Measurements from ENCODE around the gene GOLGA8S. TPM values are rescaled to one million over a fixed set of nuclear protein-coding genes. Genes with fewer than 3 reads are reported as not detected.
"Not testable (repeated sequence)": the region's sequence is repeated elsewhere in the genome, so short reads cannot be mapped to it uniquely, and the experiment has no call there.

Gene GOLGA8S
- total and polyA plus RNA-seq, 2 experiments from 2014 or later, result 0.05 TPM; not detected in 1

GRCh38 chr15:23362622-23363021, 8.1 kb downstream of the GOLGA8S start:
- H4K20me1 ChIP-seq (replicated peaks; ENCODE audit: insufficient read depth); H3K36me3 Mint-ChIP-seq (ENCODE audit: low read depth); ATAC-seq; H3K36me3 ChIP-seq (ENCODE audit: insufficient read depth); H3K4me1 Mint-ChIP-seq; DNase-seq (ENCODE audit: low spot score); H3K4me3 ChIP-seq; H3K4me2 ChIP-seq; H3K27ac Mint-ChIP-seq; H3K9me2 ChIP-seq (ENCODE audit: insufficient read depth); H3K27ac ChIP-seq (ENCODE audit: low read depth); H3K9me3 Mint-ChIP-seq; H3K27me3 Mint-ChIP-seq (ENCODE audit: insufficient read depth, low read depth, poor library complexity); H3K4me1 ChIP-seq (ENCODE audit: insufficient read depth); H3K4me3 Mint-ChIP-seq; H3F3A ChIP-seq (replicated peaks; ENCODE audit: low read depth); H2AFZ ChIP-seq; H3K27me3 ChIP-seq (ENCODE audit: insufficient read depth); H3K79me2 ChIP-seq (replicated peaks; ENCODE audit: insufficient read depth): not testable (repeated sequence)
- peak in 1 of 2 experiments; percentile 36; a peak in 2 of 4 replicates for TF ChIP-seq CTCF (conservative IDR thresholded peaks at IDR 0.05; ENCODE audit: low read depth in 2 of 2)

- H4K20me1 ChIP-seq (replicated peaks; ENCODE audit: insufficient read depth); H3K4me3 Mint-ChIP-seq: not testable (repeated sequence)
Measured at GRCh38 chr15:23364261-23364660, 9.7 kb downstream of the GOLGA8S start.

GRCh38 chr15:23370578-23370977, 16.0 kb downstream of the GOLGA8S start:
- no peak overlapping the region for H3K4me2 ChIP-seq
- H3F3A ChIP-seq (replicated peaks; ENCODE audit: low read depth), result no peaks in the 10 kb centered on the region
- no peaks in the 10 kb centered on the region for H3K36me3 Mint-ChIP-seq (ENCODE audit: low read depth)
- no peaks in the 10 kb centered on the region for H3K27me3 ChIP-seq (ENCODE audit: insufficient read depth)
- peaks cover 3% of the 10 kb centered on the region for H3K27me3 Mint-ChIP-seq (ENCODE audit: insufficient read depth, low read depth, poor library complexity)
- H3K4me3 Mint-ChIP-seq, result no peak overlapping the region
- H3K9me3 Mint-ChIP-seq, result peaks cover 10% of the 10 kb centered on the region
- no peak for TF ChIP-seq CTCF (conservative IDR thresholded peaks at IDR 0.05; ENCODE audit: low read depth in 2 of 2)
- no peak for TF ChIP-seq STAT1 (IDR thresholded peaks at IDR 0.05; ENCODE audit: unreplicated experiment)
- no peak for TF ChIP-seq EZH2phosphoT487 (IDR thresholded peaks at IDR 0.05; ENCODE audit: unreplicated experiment)
- TF ChIP-seq ZNF114 (CRISPR knock-in tag; IDR thresholded peaks at IDR 0.05), result no peak
- TF ChIP-seq POLR2AphosphoS5 (IDR thresholded peaks at IDR 0.05; ENCODE audit: low read depth), result no peak
- TF ChIP-seq, protein P1, sequence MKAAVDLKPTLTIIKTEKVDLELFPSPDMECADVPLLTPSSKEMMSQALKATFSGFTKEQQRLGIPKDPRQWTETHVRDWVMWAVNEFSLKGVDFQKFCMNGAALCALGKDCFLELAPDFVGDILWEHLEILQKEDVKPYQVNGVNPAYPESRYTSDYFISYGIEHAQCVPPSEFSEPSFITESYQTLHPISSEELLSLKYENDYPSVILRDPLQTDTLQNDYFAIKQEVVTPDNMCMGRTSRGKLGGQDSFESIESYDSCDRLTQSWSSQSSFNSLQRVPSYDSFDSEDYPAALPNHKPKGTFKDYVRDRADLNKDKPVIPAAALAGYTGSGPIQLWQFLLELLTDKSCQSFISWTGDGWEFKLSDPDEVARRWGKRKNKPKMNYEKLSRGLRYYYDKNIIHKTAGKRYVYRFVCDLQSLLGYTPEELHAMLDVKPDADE (IDR thresholded peaks at IDR 0.05), result no peak
- no peak overlapping the region for H3K4me3 ChIP-seq
- H3K27ac Mint-ChIP-seq, result no peak overlapping the region
- no peaks in the 10 kb centered on the region for H3K36me3 ChIP-seq (ENCODE audit: insufficient read depth)
- H3K27ac ChIP-seq (ENCODE audit: low read depth), result no peak overlapping the region
- H3K9me2 ChIP-seq (ENCODE audit: insufficient read depth), result no peaks in the 10 kb centered on the region
- DNase-seq (ENCODE audit: low spot score), result no peak
- H3K79me2 ChIP-seq (replicated peaks; ENCODE audit: insufficient read depth), result no peaks in the 10 kb centered on the region
- peak overlapping the region; percentile 32; the same call in 1 of the 2 replicates for H2AFZ ChIP-seq
- no peaks in the 10 kb centered on the region; the same call in 1 of the 2 replicates for H4K20me1 ChIP-seq (replicated peaks; ENCODE audit: insufficient read depth)
- H3K4me1 ChIP-seq (ENCODE audit: insufficient read depth), result no peaks in the 10 kb centered on the region
- ATAC-seq, result no peak
- H3K4me1 Mint-ChIP-seq, result peaks cover 4% of the 10 kb centered on the region; the same call in 1 of the 3 replicates

More at GRCh38 chr15:23364261-23364660, 9.7 kb downstream of the GOLGA8S start:
- not testable (repeated sequence) for H3K27me3 ChIP-seq (ENCODE audit: insufficient read depth); H3K27ac ChIP-seq (ENCODE audit: low read depth); H2AFZ ChIP-seq; H3K4me3 ChIP-seq; H3K36me3 Mint-ChIP-seq (ENCODE audit: low read depth); H3K9me3 Mint-ChIP-seq; H3K9me2 ChIP-seq (ENCODE audit: insufficient read depth); H3K79me2 ChIP-seq (replicated peaks; ENCODE audit: insufficient read depth); DNase-seq (ENCODE audit: low spot score); H3K4me1 ChIP-seq (ENCODE audit: insufficient read depth); H3K27me3 Mint-ChIP-seq (ENCODE audit: insufficient read depth, low read depth, poor library complexity); H3K36me3 ChIP-seq (ENCODE audit: insufficient read depth); H3F3A ChIP-seq (replicated peaks; ENCODE audit: low read depth); H3K4me1 Mint-ChIP-seq; H3K27ac Mint-ChIP-seq; ATAC-seq; H3K4me2 ChIP-seq
- TF ChIP-seq CTCF (conservative IDR thresholded peaks at IDR 0.05; ENCODE audit: low read depth in 2 of 2), result peak; percentile 26; a peak in 2 of 4 replicates

DNA sequence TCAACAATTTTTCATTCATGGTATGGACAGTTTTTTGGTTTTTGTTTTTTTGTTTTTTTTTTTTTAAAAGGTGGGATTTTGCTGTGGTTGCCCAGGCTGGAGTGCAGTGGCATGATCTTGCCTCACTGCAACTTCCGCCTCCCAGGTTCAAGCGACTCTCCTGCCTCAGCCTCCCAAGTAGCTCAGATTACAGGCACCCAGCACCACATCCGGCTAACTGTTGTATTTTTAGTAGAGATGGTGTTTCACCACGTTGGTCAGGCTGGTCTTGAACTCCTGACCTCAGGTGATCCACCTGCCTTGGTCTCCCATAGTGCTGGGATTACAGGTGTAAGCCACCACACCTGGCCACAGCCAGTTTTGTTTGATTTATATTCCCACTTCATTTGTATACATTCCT, 16.6 kb downstream of the GOLGA8S start:
- H3K27me3 ChIP-seq (ENCODE audit: insufficient read depth); H3K79me2 ChIP-seq (replicated peaks; ENCODE audit: insufficient read depth); H3K4me1 Mint-ChIP-seq; H3K4me2 ChIP-seq; DNase-seq (ENCODE audit: low spot score); H4K20me1 ChIP-seq (replicated peaks; ENCODE audit: insufficient read depth); H3K27ac Mint-ChIP-seq; H3K27me3 Mint-ChIP-seq (ENCODE audit: insufficient read depth, low read depth, poor library complexity); H3K27ac ChIP-seq (ENCODE audit: low read depth); H3K4me3 Mint-ChIP-seq; H3K4me3 ChIP-seq; ATAC-seq; H3K36me3 Mint-ChIP-seq (ENCODE audit: low read depth); H3K4me1 ChIP-seq (ENCODE audit: insufficient read depth); H3F3A ChIP-seq (replicated peaks; ENCODE audit: low read depth); H2AFZ ChIP-seq; H3K36me3 ChIP-seq (ENCODE audit: insufficient read depth); H3K9me2 ChIP-seq (ENCODE audit: insufficient read depth): not testable (repeated sequence)
- peaks cover 10% of the 10 kb centered on the region for H3K9me3 Mint-ChIP-seq
